ENCODE results near the gene GPR176. TPM values are rescaled to one million over a fixed set of nuclear protein-coding genes. Genes with fewer than 3 reads are reported as not detected.

The GPR176 gene
- polyA plus RNA-seq, 1 of the 3 experiments (the other 2 are of a cell fraction), result 21.9 TPM

DNA sequence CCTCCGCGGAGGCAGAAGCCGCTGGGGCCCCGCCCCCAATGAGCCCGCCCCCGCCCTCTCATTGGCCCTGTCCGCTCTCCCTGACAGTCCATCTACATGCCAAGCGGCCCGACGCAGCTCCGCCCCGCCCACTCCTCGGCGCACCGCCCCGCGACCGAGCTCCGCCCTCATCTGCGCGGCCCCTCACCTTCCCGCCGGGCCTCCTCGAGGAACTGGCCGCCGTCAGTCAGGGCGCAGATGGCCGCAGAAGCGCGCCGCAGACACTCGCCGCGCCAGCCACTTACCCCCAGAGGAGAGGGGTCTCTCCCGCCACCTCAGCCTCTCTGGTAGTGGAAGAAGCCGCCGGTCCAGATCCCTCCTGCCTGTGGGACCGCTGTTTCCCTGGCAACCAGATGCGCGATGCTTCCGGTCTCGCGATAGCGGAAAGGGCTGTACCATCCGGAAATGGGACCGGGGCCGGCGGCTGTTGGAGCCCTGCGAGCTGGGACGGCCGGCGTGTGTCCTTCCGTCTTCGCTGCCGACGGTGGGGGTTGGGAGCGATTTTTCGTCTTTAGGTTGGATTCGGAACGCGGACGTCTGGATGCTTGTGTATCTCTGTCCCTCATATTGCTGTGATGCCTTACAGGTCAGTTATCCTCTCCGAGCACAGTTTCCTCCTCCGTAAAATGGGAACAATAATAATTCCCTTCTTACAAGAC is 137.5 kb downstream of the GPR176 start, which contains the start of gene FSIP1 (continued):
- 0 out of 2 replicates have a peak, but pooled peaks have one; percentile 70 for TF ChIP-seq RFX5 (IDR thresholded peaks at IDR 0.05; ENCODE audit: low read length)
- peak; percentile 88 for TF ChIP-seq TAF1 (IDR thresholded peaks at IDR 0.05; ENCODE audit: borderline replicate concordance, low read depth, low read length)
- peak; percentile 87 for TF ChIP-seq MXI1 (IDR thresholded peaks at IDR 0.05; ENCODE audit: low read depth, low read length)
- no peak; the same call in 1 of the 2 replicates for TF ChIP-seq TCF12 (IDR thresholded peaks at IDR 0.05)
- peak; percentile 77 for TF ChIP-seq GABPA (IDR thresholded peaks at IDR 0.05; ENCODE audit: low read depth)

DNA sequence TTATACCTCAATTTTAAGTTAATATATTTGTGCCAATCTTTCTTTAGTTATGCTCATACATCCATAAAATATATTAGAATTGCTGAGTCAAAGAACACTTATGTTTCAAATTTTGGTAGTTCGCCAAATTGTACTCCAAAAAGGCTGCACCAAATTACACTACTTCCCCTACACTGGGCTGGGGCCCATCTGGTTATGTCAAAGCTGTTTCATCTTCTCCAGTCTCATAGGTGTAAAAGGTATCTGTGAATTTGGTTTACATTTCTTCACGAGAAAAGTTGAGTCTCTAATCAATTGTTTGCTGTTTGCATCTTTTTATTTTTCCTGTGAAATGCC is 138.1 kb downstream of the GPR176 start:
- no peak for DNase-seq
- POLR2A ChIA-PET, result interaction anchor here (1.2 to 1.8 kb wide), 3 partner anchors 96 to 152 kb away, joined by 3 to 6 read pairs (median 3); partner anchors contain the start of gene EIF2AK4
- peaks cover 0 to 15% of the 10 kb centered on the region in 2 experiments; a peak in 2 of 4 replicates for H3K4me1 ChIP-seq (ENCODE audit: control insufficient read depth in 1 of 2, insufficient read depth in 2 of 2, low read depth in 1 of 2, low read length in 1 of 2)
- TF ChIP-seq SMC3 (IDR thresholded peaks at IDR 0.05; ENCODE audit: low read depth, low read length), result no peak
- TF ChIP-seq EP300 (IDR thresholded peaks at IDR 0.05; ENCODE audit: borderline replicate concordance in 1 of 2, low read depth in 1 of 2, low read length in 1 of 2), result no peak
- no peak for TF ChIP-seq RFX5 (IDR thresholded peaks at IDR 0.05; ENCODE audit: low read length)
- no peak for TF ChIP-seq FOXJ3 (CRISPR knock-in tag; IDR thresholded peaks at IDR 0.05)
- no peak for TF ChIP-seq NRF1 (IDR thresholded peaks at IDR 0.05; ENCODE audit: low read depth, low read length)
- TF ChIP-seq MEF2A (IDR thresholded peaks at IDR 0.05; ENCODE audit: borderline replicate concordance, low read depth), result no peak
- no peak for TF ChIP-seq TCF12 (IDR thresholded peaks at IDR 0.05)
- no peak for TF ChIP-seq ELF1 (IDR thresholded peaks at IDR 0.05)
- TF ChIP-seq FOSL2 (IDR thresholded peaks at IDR 0.05; ENCODE audit: borderline replicate concordance, low read depth), result no peak
- TF ChIP-seq JUND (IDR thresholded peaks at IDR 0.05), result no peak
- no peak for TF ChIP-seq EZH2phosphoT487 (IDR thresholded peaks at IDR 0.05; ENCODE audit: borderline replicate concordance, low read depth)
- no peak for TF ChIP-seq MXI1 (IDR thresholded peaks at IDR 0.05; ENCODE audit: low read depth, low read length)
- TF ChIP-seq TEAD4 (IDR thresholded peaks at IDR 0.05; ENCODE audit: borderline replicate concordance, insufficient read depth), result no peak
- TF ChIP-seq RXRA (IDR thresholded peaks at IDR 0.05; ENCODE audit: borderline replicate concordance, low read depth), result no peak
- no peak for TF ChIP-seq POLR2AphosphoS5 (IDR thresholded peaks at IDR 0.05; ENCODE audit: low read depth, low read length)
- no peak for TF ChIP-seq TAF1 (IDR thresholded peaks at IDR 0.05; ENCODE audit: borderline replicate concordance, low read depth, low read length)
- H3K79me2 ChIP-seq (ENCODE audit: insufficient read depth), result peaks cover 25% of the 10 kb centered on the region
- peak overlapping the region; percentile 85; the same call in 1 of the 2 replicates for H2AFZ ChIP-seq (ENCODE audit: low read depth)
- no peaks in the 10 kb centered on the region for H3K9me2 ChIP-seq
- CTCF ChIA-PET, result interaction anchor here (1.3 to 1.8 kb wide), 4 partner anchors 25 to 1082 kb away, joined by 3 to 7 read pairs (median 4); no protein-coding TSS in a partner anchor
- WGBS (ENCODE audit: low lambda C conversion rate), result 51% methylated on average over 2 of the region's 2 CpGs
- H3K27ac ChIP-seq (ENCODE audit: low read depth in 2 of 2, low read length in 1 of 2), result peak overlapping the region; percentile 83 to 87; a peak in 3 of 4 replicates
- H3K36me3 ChIP-seq (replicated peaks in 1 of 2; ENCODE audit: control insufficient read depth in 1 of 2, insufficient read depth in 2 of 2, low read length in 1 of 2), result no peaks in the 10 kb centered on the region
- H3K9me3 ChIP-seq, result no peaks in the 10 kb centered on the region
- H3K9ac ChIP-seq, result peak overlapping the region; percentile 45
- peak overlapping the region; percentile 58; the same call in 1 of the 2 replicates for H3K4me2 ChIP-seq
- H3K4me3 ChIP-seq (ENCODE audit: low read depth in 2 of 2, low read length in 1 of 2), result peak overlapping the region; percentile 67 to 87
- no peaks in the 10 kb centered on the region for H3K27me3 ChIP-seq (ENCODE audit: insufficient read depth)
- peaks cover 21% of the 10 kb centered on the region for H3F3A ChIP-seq (replicated peaks; ENCODE audit: insufficient read depth)
- no peaks in the 10 kb centered on the region for H4K20me1 ChIP-seq (ENCODE audit: insufficient read depth)

All from SK-N-SH (cell line).